HCT116 (cell line): Measurements from ENCODE around the gene OR5AS1. TPM values are rescaled to one million over a fixed set of nuclear protein-coding genes. Genes with fewer than 3 reads are reported as not detected.

ENCODE experiments used
- ATAC-seq: fragments of 200-7000 bp; cut with Tn5 transposase; 2 replicates; pipeline ENCODE4 v1.9.1; 2020; ENCODE audit warnings: mild to moderate bottlenecking, moderate library complexity
- BruUV-seq: library from RNA; stranded (reverse); fragments of 400-500 nt; replicated peaks from 2 replicates; lab custom pipeline; 2021; lab: Mats Ljungman, UMichigan
- CTCF ChIA-PET: fragments of 300-600 bp; sonication (Branson Sonifier 250); formaldehyde crosslinking; loops from one replicate; lab custom pipeline; 2021; ENCODE audit warnings: antibody characterized with exemption; lab: Charles Lee
- POLR2A ChIA-PET: fragments of 300-600, 350-600 bp; sonication (Branson Sonifier 250); formaldehyde crosslinking; loops from one replicate; lab custom pipeline; 2021; ENCODE audit warnings: antibody characterized with exemption; lab: Charles Lee
- RAD21 ChIA-PET, 2 experiments: fragments of 300-600 bp; sonication (Branson Sonifier 250); formaldehyde crosslinking; loops; one replicate each; lab custom pipeline; 2023; ENCODE audit warnings: low total read pairs in 2 of 2; ENCODE audit not compliant: uncharacterized antibody in 2 of 2, unreplicated experiment in 2 of 2, low non-redundant PET in 1 of 2; lab: Charles Lee
- DNase-seq: peaks from one replicate; pipeline ENCODE4 v3.0.0-alpha.2; 2010; ENCODE audit warnings: low read depth, low spot score
- H2AFZ ChIP-seq: fragments of 200-600 bp; shearing (Covaris generic), sonication (generic); 2 replicates; pipeline ENCODE4 v1.6.1; 2017; ENCODE audit warnings: low read depth, mixed run types, mixed read lengths, antibody characterized with exemption, low read length; ENCODE audit not compliant: poor library complexity, severe bottlenecking
- H3K27ac ChIP-seq: 2 replicates; pipeline ENCODE4 v1.5.1; 2012; ENCODE audit warnings: low read depth, low read length
- H3K27me3 ChIP-seq: fragments of 200-600 bp; sonication (generic); 2 replicates; pipeline ENCODE4 v1.6.1; 2016; ENCODE audit warnings: mixed run types, low read length, mixed read lengths; ENCODE audit not compliant: insufficient read depth
- H3K36me3 ChIP-seq, 2 experiments: fragments of 200-500 bp in 1 of 2; fragments of 200-600 bp in 1 of 2; sonication (Bioruptor generic) in 1 of 2; sonication (generic) in 1 of 2; 2 replicates each; pipeline versions ENCODE4 v1.5.1 to v1.6.1; 2014 to 2016; ENCODE audit warnings: low read length in 2 of 2, inconsistent platforms in 1 of 2, mixed read lengths in 1 of 2, mixed run types in 1 of 2; ENCODE audit not compliant: insufficient read depth in 2 of 2, control insufficient read depth in 1 of 2
- H3K4me1 ChIP-seq, 2 experiments: fragments of 200-600 bp in 1 of 2; sonication (generic) in 1 of 2; 2 replicates each; pipeline versions ENCODE4 v1.5.1 to v1.6.1; 2012 to 2017; ENCODE audit warnings: low read length in 2 of 2, inconsistent platforms in 1 of 2, mild to moderate bottlenecking in 1 of 2, mixed read lengths in 1 of 2, mixed run types in 1 of 2, moderate library complexity in 1 of 2; ENCODE audit not compliant: insufficient read depth in 2 of 2, control insufficient read depth in 1 of 2
- H3K4me2 ChIP-seq: fragments of 200-600 bp; sonication (generic); 2 replicates; pipeline ENCODE4 v1.6.1; 2017; ENCODE audit warnings: mixed run types, low read length, mixed read lengths
- H3K4me3 ChIP-seq, 2 experiments: fragments of 200-600 bp in 1 of 2; sonication (generic) in 1 of 2; replicated peaks in 1 of 2; 2 replicates each; pipeline ENCODE4 v1.5.1; 2011 to 2016; ENCODE audit warnings: low read length in 2 of 2, control low read depth in 1 of 2, low read depth in 1 of 2, mild to moderate bottlenecking in 1 of 2, mixed read lengths in 1 of 2, mixed run types in 1 of 2
- H3K79me2 ChIP-seq: fragments of 200-600 bp; sonication (generic); 2 replicates; pipeline ENCODE4 v1.6.1; 2017; ENCODE audit warnings: mild to moderate bottlenecking, mixed run types, low read length, moderate library complexity, mixed read lengths; ENCODE audit not compliant: insufficient read depth
- H3K9ac ChIP-seq: fragments of 200-600 bp; sonication (generic); 2 replicates; pipeline ENCODE4 v1.6.1; 2016; ENCODE audit warnings: low read length, mixed read lengths
- H3K9me2 ChIP-seq: fragments of 200-600 bp; sonication (generic), shearing (Covaris generic); 2 replicates; pipeline ENCODE4 v1.6.1; 2017; ENCODE audit warnings: mixed run types, mild to moderate bottlenecking, moderate library complexity; ENCODE audit not compliant: insufficient read depth
- H3K9me3 ChIP-seq, 2 experiments: fragments of 200-500 bp in 1 of 2; fragments of 200-600 bp in 1 of 2; sonication (Bioruptor generic) in 1 of 2; sonication (generic) in 1 of 2; 2 replicates each; pipeline ENCODE4 v1.6.1; 2014 to 2017; ENCODE audit warnings: low read length in 2 of 2, mixed read lengths in 2 of 2, inconsistent platforms in 1 of 2, low read depth in 1 of 2, mild to moderate bottlenecking in 1 of 2, mixed run types in 1 of 2, moderate library complexity in 1 of 2; ENCODE audit not compliant: control insufficient read depth in 1 of 2, insufficient read depth in 1 of 2
- H4K20me1 ChIP-seq: fragments of 200-600 bp; sonication (generic), shearing (Covaris generic); 2 replicates; pipeline ENCODE4 v1.6.1; 2017; ENCODE audit warnings: mixed run types, mild to moderate bottlenecking, moderate library complexity; ENCODE audit not compliant: insufficient read depth
- CBX3 ChIP-seq: IDR thresholded peaks from 2 replicates; pipeline ENCODE4 v1.6.1; 2012; ENCODE audit warnings: low read depth
- CEBPB ChIP-seq: IDR thresholded peaks from 2 replicates; pipeline ENCODE4 v1.6.1; 2012; ENCODE audit warnings: low read depth
- EGR1 ChIP-seq: IDR thresholded peaks from 2 replicates; pipeline ENCODE4 v1.6.1; 2012; ENCODE audit warnings: low read depth
- ELF1 ChIP-seq: IDR thresholded peaks from 2 replicates; pipeline ENCODE4 v1.6.1; 2012; ENCODE audit warnings: low read depth, borderline replicate concordance
- EZH2 ChIP-seq: fragments of 200-600 bp; sonication (generic); IDR thresholded peaks from 2 replicates; pipeline ENCODE4 v1.6.1; 2017; ENCODE audit warnings: antibody characterized with exemption, mixed run types
- EZH2phosphoT487 ChIP-seq: fragments of 200-600 bp; IDR thresholded peaks from 2 replicates; pipeline ENCODE4 v1.6.1; 2018; ENCODE audit warnings: antibody characterized with exemption, borderline replicate concordance
- FOSL1 ChIP-seq: IDR thresholded peaks from 2 replicates; pipeline ENCODE4 v1.6.1; 2012; ENCODE audit warnings: low read depth
- JUND ChIP-seq: IDR thresholded peaks from 2 replicates; pipeline ENCODE4 v1.6.1; 2012
- POLR2AphosphoS5 ChIP-seq: IDR thresholded peaks from 2 replicates; pipeline ENCODE4 v1.6.1; 2011; ENCODE audit warnings: mild to moderate bottlenecking, low read depth, low read length, moderate library complexity
- RAD21 ChIP-seq: IDR thresholded peaks from 2 replicates; pipeline ENCODE4 v1.6.1; 2012; ENCODE audit warnings: low read depth, mild to moderate bottlenecking
- SIN3A ChIP-seq: IDR thresholded peaks from 2 replicates; pipeline ENCODE4 v1.6.1; 2012; ENCODE audit warnings: low read depth
- SP1 ChIP-seq: IDR thresholded peaks from 2 replicates; pipeline ENCODE4 v1.6.1; 2012; ENCODE audit warnings: low read depth
- SRF ChIP-seq: IDR thresholded peaks from 2 replicates; pipeline ENCODE4 v1.6.1; 2012; ENCODE audit warnings: low read depth
- TCF7L2 ChIP-seq: IDR thresholded peaks from 2 replicates; pipeline ENCODE4 v1.7.0; 2011; ENCODE audit warnings: borderline replicate concordance, inconsistent platforms; ENCODE audit not compliant: insufficient read depth, insufficient read length; ENCODE audit errors: extremely low read depth
- YY1 ChIP-seq: IDR thresholded peaks from 2 replicates; pipeline ENCODE4 v1.6.1; 2011; ENCODE audit warnings: low read length, low read depth, moderate library complexity, mild to moderate bottlenecking; ENCODE audit not compliant: insufficient replicate concordance; ENCODE audit errors: extremely low read depth
- ZNF274 ChIP-seq: fragments of 200-500 bp; sonication (Bioruptor generic); IDR thresholded peaks from 2 replicates; pipeline ENCODE4 v1.6.1; 2014; ENCODE audit warnings: mild to moderate bottlenecking, low read depth, low read length, inconsistent platforms
- intact Hi-C: fragments of 100-400 bp; cut with micrococcal nuclease; formaldehyde crosslinking; loops from 2 replicates; pipeline ENCODE4 v1.10.0; 2022
- total RNA-seq: library from RNA; stranded (reverse); gene quantifications from one replicate; pipeline ENCODE4 v1.2.1, GENCODE V29; 2021; ENCODE audit not compliant: unreplicated experiment
- TF ChIP-seq, protein P1 (sequence below): IDR thresholded peaks from 2 replicates; pipeline ENCODE4 v1.6.1; 2012
- TF ChIP-seq, protein P2 (sequence below), 3 experiments: fragments of 200-600 bp in 1 of 3; sonication (generic) in 1 of 3; IDR thresholded peaks in 2 of 3; conservative IDR thresholded peaks in 1 of 3; 2 replicates each; pipeline ENCODE4 v1.5.1; 2012 to 2017; ENCODE audit warnings: low read depth in 2 of 3, low read length in 2 of 3, antibody characterized with exemption in 1 of 3, borderline replicate concordance in 1 of 3, control low read depth in 1 of 3, mild to moderate bottlenecking in 1 of 3, mixed read lengths in 1 of 3, mixed run types in 1 of 3, moderate library complexity in 1 of 3; ENCODE audit not compliant: insufficient read depth in 1 of 3
- TF ChIP-seq, protein P3 (sequence below): IDR thresholded peaks from 2 replicates; pipeline ENCODE4 v1.6.1; 2011; ENCODE audit warnings: mild to moderate bottlenecking, low read length, moderate library complexity; ENCODE audit not compliant: insufficient replicate concordance; ENCODE audit errors: extremely low read depth

Gene OR5AS1
- total RNA-seq, 1 experiment from 2014 or later: not detected

DNA sequence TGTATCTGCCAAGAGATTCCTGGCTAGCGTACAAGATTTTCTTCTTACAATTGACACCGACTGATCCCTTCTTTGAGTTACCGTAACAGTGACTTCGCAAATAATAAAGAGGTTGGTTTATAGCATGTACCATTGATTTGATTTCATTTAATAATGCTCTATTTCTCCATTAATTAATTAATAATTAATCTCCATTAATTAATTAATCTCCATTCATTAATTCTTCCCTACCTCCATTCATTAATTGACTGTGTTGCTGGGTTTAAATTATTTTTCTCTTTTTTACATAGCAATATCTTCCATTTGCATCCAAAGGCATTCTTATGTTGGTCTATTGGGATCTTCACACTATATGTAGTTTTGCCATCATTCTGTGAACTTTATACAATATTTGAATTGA lies 21.0 kb downstream of the OR5AS1 start:
- no peaks in the 10 kb centered on the region for H3K9me2 ChIP-seq
- H3K4me2 ChIP-seq: no peak overlapping the region
- TF ChIP-seq EZH2 (no peak), ZNF274 (no peak), EZH2phosphoT487 (no peak), CEBPB (no peak), SP1 (no peak), TCF7L2 (no peak), CBX3 (no peak), ELF1 (no peak), RAD21 (no peak), YY1 (no peak), FOSL1 (no peak), POLR2AphosphoS5 (no peak), SRF (no peak), EGR1 (no peak), JUND (no peak), SIN3A (no peak)
- TF ChIP-seq, protein P1, sequence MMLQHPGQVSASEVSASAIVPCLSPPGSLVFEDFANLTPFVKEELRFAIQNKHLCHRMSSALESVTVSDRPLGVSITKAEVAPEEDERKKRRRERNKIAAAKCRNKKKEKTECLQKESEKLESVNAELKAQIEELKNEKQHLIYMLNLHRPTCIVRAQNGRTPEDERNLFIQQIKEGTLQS: no peak
- TF ChIP-seq, protein P2, sequence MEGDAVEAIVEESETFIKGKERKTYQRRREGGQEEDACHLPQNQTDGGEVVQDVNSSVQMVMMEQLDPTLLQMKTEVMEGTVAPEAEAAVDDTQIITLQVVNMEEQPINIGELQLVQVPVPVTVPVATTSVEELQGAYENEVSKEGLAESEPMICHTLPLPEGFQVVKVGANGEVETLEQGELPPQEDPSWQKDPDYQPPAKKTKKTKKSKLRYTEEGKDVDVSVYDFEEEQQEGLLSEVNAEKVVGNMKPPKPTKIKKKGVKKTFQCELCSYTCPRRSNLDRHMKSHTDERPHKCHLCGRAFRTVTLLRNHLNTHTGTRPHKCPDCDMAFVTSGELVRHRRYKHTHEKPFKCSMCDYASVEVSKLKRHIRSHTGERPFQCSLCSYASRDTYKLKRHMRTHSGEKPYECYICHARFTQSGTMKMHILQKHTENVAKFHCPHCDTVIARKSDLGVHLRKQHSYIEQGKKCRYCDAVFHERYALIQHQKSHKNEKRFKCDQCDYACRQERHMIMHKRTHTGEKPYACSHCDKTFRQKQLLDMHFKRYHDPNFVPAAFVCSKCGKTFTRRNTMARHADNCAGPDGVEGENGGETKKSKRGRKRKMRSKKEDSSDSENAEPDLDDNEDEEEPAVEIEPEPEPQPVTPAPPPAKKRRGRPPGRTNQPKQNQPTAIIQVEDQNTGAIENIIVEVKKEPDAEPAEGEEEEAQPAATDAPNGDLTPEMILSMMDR (IDR thresholded peaks at IDR 0.05 in 2 of 3, conservative IDR thresholded peaks at IDR 0.05 in 1 of 3; ENCODE audit: borderline replicate concordance in 1 of 3, insufficient read depth in 1 of 3, low read depth in 2 of 3, low read length in 2 of 3): no peak
- TF ChIP-seq, protein P3, sequence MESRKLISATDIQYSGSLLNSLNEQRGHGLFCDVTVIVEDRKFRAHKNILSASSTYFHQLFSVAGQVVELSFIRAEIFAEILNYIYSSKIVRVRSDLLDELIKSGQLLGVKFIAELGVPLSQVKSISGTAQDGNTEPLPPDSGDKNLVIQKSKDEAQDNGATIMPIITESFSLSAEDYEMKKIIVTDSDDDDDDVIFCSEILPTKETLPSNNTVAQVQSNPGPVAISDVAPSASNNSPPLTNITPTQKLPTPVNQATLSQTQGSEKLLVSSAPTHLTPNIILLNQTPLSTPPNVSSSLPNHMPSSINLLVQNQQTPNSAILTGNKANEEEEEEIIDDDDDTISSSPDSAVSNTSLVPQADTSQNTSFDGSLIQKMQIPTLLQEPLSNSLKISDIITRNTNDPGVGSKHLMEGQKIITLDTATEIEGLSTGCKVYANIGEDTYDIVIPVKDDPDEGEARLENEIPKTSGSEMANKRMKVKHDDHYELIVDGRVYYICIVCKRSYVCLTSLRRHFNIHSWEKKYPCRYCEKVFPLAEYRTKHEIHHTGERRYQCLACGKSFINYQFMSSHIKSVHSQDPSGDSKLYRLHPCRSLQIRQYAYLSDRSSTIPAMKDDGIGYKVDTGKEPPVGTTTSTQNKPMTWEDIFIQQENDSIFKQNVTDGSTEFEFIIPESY: no peak
- ATAC-seq (no peak), DNase-seq (no peak)
- peaks cover 0 to 14% of the 10 kb centered on the region in 2 experiments; a peak in 2 of 4 replicates for H3K9me3 ChIP-seq
- ChIA-PET CTCF (no interaction called here), POLR2A (no interaction called here), RAD21 (no interaction called here)
- intact Hi-C loops: no loop called here
- no TSS peak for BruUV-seq
- H3K36me3 ChIP-seq: no peaks in the 10 kb centered on the region
- H3K9ac ChIP-seq: no peak overlapping the region
- no peak overlapping the region for H2AFZ ChIP-seq
- no peak overlapping the region for H3K27ac ChIP-seq
- H4K20me1 ChIP-seq: no peaks in the 10 kb centered on the region
- no peaks in the 10 kb centered on the region for H3K79me2 ChIP-seq
- no peaks in the 10 kb centered on the region for H3K4me1 ChIP-seq
- H3K4me3 ChIP-seq: no peak overlapping the region
- no peaks in the 10 kb centered on the region for H3K27me3 ChIP-seq
